GM18526 (cell line): ENCODE measurements around the gene USP13.

Experiments
- POLR2A ChIP-seq: IDR thresholded peaks from 3 replicates; pipeline ENCODE4 v1.6.1; 2011; ENCODE audit not compliant: insufficient read length; ENCODE audit errors: extremely low read depth

Gene USP13

GRCh38 chr3:179681492-179682263, 28.8 kb downstream of the USP13 start:
- no peak for TF ChIP-seq POLR2A

DNA sequence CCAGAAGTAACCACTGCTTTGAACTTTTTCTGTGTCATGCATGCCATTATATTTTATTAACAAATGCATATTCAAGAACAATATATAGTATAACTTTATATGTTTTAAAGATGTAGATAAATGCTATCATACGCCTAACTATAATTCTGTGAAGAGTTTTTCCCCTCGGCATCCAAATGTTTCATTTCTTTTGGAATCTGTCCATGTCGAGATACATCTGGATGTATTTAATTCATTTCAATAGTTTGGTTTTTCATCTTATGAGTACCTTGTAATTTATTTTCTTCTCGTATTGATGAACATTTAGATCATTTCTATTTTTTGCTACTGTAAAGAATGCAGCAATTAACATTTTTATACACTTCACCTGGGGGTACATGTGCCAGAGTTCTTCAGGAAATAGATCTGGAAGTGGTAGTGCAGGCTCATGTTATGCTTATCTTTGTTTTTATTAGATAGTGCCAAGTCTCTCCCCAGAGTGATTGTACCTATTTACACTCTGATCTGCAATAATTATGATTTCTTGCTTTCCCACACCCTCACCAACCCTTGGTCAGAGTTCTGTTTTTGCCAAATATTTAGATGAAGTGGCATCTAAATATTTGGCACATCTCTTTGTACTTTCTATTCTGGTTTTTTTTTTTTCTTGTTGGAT, 29.7 kb downstream of the USP13 start:
- no peak for TF ChIP-seq POLR2A

- TF ChIP-seq POLR2A: no peak
Observed at GRCh38 chr3:179687967-179688535, 35.2 kb downstream of the USP13 start.

- TF ChIP-seq POLR2A: no peak
Observed at GRCh38 chr3:179688850-179689249, 36.0 kb downstream of the USP13 start.

GRCh38 chr3:179694731-179695130, 41.9 kb downstream of the USP13 start:
- TF ChIP-seq POLR2A: no peak

DNA sequence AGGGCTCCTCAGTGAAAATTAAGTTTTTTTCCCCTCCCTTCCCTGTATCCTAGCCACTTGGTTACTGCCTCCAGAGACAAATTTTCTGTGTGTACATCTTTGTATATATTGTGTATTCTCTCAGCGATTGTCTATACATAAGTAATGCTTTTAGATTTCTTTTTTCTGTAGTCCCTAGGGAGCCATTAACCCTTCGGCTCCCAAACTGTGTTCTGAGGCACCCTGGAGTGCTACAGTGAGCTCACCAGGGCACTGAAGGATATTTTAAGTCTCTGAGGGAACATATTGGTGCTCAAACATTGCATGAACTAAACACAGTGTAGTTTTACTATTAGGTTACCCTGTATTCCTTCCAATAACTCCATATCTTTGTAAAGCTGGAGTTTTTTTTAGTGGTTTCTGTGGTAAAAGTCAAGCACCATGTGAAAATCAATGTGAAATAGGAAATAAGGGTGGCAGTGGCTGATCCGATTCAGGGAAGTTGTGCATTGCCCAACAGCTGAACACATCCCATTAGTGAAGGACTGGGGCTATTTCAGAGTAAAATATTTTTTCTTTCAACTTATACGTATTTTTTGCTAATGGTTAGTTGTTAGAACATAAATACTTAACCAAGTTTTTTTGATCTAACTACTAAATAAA, 43.0 kb downstream of the USP13 start:
- TF ChIP-seq POLR2A: no peak

DNA sequence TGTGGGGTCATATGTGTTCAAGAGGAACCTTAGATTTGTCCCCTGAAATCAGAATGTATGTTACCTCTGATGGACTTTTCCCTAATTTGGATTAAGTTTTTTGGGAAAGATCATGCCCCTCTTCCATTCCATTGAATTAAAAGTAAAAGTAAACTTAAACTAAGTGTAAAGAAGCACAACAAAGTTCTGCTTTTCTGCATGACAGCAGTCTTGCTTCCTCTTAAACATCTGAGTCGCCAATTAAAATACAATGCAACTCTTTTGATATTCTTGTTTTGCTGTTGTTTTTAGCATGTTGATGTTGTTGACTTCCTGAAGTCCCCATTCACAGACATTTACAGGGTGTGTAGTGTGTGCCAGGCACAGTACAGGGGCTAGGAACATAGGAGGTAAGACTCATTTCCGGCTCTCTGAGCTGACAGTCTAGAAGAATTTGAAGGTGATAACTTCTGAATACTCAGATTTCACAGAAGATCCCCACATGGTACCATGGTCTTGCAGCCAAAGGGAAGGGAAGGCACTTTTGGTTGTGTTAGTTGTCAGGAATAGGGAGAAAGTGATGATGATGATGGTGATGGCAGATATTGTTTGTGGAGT, 45.0 kb downstream of the USP13 start:
- TF ChIP-seq POLR2A: no peak

GRCh38 chr3:179700716-179701115, 47.9 kb downstream of the USP13 start:
- TF ChIP-seq POLR2A: no peak

DNA sequence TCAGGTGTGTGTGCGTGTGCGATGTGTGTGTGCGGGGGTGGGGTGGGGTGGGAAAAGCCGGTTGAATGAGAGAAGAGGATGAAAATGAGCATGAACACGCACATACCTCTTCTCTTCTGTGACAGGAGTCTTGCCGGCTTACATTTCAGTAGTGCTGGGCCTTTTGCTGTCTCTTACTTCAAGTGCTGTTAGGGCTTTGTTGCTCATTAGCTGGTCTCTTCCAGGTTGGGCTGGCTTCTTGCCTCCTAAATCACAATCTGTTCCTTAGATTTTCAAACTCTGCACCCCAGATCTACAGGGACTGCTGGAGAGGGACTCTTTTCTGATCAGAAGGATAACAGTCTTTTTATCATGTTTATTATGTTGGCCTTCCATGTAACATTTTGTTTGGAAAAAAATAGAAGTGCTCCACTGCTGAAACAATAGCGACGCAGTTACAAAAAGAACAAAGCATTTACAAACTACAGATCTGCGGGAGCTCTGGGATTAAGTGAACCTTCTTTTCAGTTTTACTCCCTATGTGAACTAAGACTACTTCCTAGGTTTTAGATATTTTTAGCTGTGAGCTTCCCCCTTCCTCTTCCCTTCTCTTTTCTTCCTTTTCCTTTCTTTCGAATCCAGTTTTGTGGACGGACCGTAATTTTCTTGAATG, 48.5 kb downstream of the USP13 start:
- no peak for TF ChIP-seq POLR2A

- no peak for TF ChIP-seq POLR2A
Observed at GRCh38 chr3:179702271-179702947, 49.6 kb downstream of the USP13 start.

DNA sequence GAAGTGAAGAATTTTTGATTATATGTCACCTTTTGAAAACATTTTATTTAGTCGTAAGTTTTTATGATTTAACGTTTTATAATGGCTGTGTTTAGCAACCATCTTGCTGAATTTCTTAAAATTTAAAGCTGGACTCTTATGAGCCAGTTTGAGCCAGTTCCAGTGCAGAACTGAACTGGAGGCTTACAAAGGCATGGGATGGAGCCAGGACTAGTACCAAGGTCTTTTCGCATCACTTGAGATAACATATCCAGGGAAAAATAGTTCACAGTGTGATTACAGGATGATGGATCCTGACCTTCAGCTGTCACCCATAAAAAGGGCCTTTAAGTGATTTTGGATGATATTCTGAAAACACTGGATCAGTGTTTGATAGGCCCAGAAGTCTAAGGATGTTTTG, 51.0 kb downstream of the USP13 start:
- TF ChIP-seq POLR2A: no peak

- no peak for TF ChIP-seq POLR2A
Observed at GRCh38 chr3:179706233-179706632, 53.4 kb downstream of the USP13 start.

DNA sequence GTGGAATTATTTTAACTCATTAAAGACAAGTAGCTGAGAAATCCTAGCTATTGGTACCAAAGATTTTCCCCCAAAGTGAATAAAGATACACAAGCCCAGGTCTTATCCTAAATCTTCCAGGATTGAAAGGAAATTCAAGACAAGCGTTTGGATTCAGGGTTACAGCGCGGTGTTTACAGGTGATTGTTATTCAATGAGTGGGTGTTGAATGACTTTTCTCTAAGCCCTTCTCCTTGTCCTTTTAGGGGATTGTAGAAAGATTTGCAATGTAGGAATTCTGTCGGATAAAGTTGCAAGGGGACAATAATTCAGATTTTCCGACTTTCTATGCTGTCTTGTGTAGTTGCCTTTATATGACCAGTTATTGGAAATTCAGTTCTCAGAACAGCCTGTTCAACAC, 57.2 kb downstream of the USP13 start:
- no peak for TF ChIP-seq POLR2A

GRCh38 chr3:179713643-179714090, 60.8 kb downstream of the USP13 start:
- no peak for TF ChIP-seq POLR2A

- no peak for TF ChIP-seq POLR2A
Observed at GRCh38 chr3:179715582-179715981, 62.7 kb downstream of the USP13 start.

- TF ChIP-seq POLR2A: no peak
Observed at GRCh38 chr3:179716226-179716625, 63.4 kb downstream of the USP13 start.
